Gastroesophageal sphincter (tissue), 4 donors: Measurements from ENCODE around the gene IDH2. TPM values are rescaled to one million over a fixed set of nuclear protein-coding genes. Genes with fewer than 3 reads are reported as not detected.

ENCODE experiments used
- ATAC-seq: fragments of 150-250 bp; one replicate; pipeline ENCODE4 v1.9.1; 2016; ENCODE audit warnings: mild to moderate bottlenecking, moderate library complexity
- H3K27ac ChIP-seq, 4 donors: fragments of 200-600 bp; sonication (generic) in 3 of 4; 1 replicate in 3 of 4; 2 replicates in 1 of 4; pipeline ENCODE4 v1.5.1; 2016 to 2019
- H3K27me3 ChIP-seq: fragments of 200-600 bp; sonication (generic); one replicate; pipeline ENCODE4 v1.5.1; 2019
- H3K36me3 ChIP-seq, 2 donors: fragments of 200-600 bp; sonication (generic); one replicate each; pipeline ENCODE4 v1.5.1; 2019; ENCODE audit warnings: control low read depth in 1 of 2
- H3K4me1 ChIP-seq, 3 donors: fragments of 200-600 bp; sonication (generic); 1 replicate in 2 of 3; 2 replicates in 1 of 3; pipeline ENCODE4 v1.5.1; 2016 to 2019; ENCODE audit warnings: control low read depth in 2 of 3
- H3K4me3 ChIP-seq, 2 donors: fragments of 200-600 bp; sonication (generic); one replicate each; pipeline ENCODE4 v1.5.1; 2019; ENCODE audit warnings: mild to moderate bottlenecking in 1 of 2, moderate library complexity in 1 of 2
- H3K9me3 ChIP-seq, 3 donors: fragments of 200-600 bp; sonication (generic); one replicate each; pipeline ENCODE4 v1.5.1; 2017 to 2019; ENCODE audit warnings: control low read depth in 2 of 3
- CTCF ChIP-seq, 4 experiments: fragments of 200-600 bp in 2 of 4; fragments of 450-650 bp in 2 of 4; sonication (generic) in 1 of 4; IDR thresholded peaks; one replicate each; pipeline ENCODE4 v1.5.1; 2017 to 2019; ENCODE audit warnings: antibody characterized with exemption in 4 of 4, mild to moderate bottlenecking in 2 of 4, moderate library complexity in 2 of 4
- EP300 ChIP-seq: sonication (generic); formaldehyde crosslinking; IDR thresholded peaks from one replicate; pipeline ENCODE4 v1.6.1; 2017; ENCODE audit warnings: antibody characterized with exemption, mild to moderate bottlenecking
- POLR2A ChIP-seq, 2 donors: fragments of 450-650 bp; IDR thresholded peaks; one replicate each; pipeline ENCODE4 v1.6.1; 2017; ENCODE audit warnings: antibody characterized with exemption in 2 of 2, mild to moderate bottlenecking in 2 of 2, moderate library complexity in 1 of 2
- POLR2AphosphoS5 ChIP-seq: sonication (generic); formaldehyde crosslinking; IDR thresholded peaks from one replicate; pipeline ENCODE4 v1.6.1; 2017; ENCODE audit warnings: antibody characterized with exemption
- WGBS, 2 donors: methylation state at CpG; one replicate each; pipeline ENCODE4 v1.1.5; 2018; ENCODE audit warnings: low coverage in 1 of 2; 5-methylcytosine and 5-hydroxymethylcytosine counted together
- total RNA-seq, 4 donors: library from RNA; depleted of rRNA; stranded (reverse); fragments of >200 nt; gene quantifications; one replicate each; pipeline ENCODE4 v1.1.0, GENCODE V29; 2016

IDH2 gene
- total RNA-seq, 4 donors from 2014 or later = 45.2 to 289 (median 132) TPM

GRCh38 chr15:90067953-90068606 is 34.2 kb downstream of the IDH2 start:
- Histone ChIP-seq H3K4me1 (peaks cover 0 to 47% (median 25%) of the 10 kb centered on the region in 3 donors), H3K27me3 (no peaks in the 10 kb centered on the region), H3K9me3 (no peaks in the 10 kb centered on the region), H3K36me3 (peaks cover 0 to 34% of the 10 kb centered on the region in 2 donors), H3K27ac (no peak overlapping the region), H3K4me3 (no peak overlapping the region)
- ATAC-seq = no peak
- 93% methylated on average over 17 of the region's 37 CpGs; no CpG with 5 or more reads in 1 of the 2 donors for WGBS, 2 donors
- TF ChIP-seq EP300 (no peak), POLR2A (IDR thresholded peaks at IDR 0.05) (no peak), POLR2AphosphoS5 (no peak), CTCF (IDR thresholded peaks at IDR 0.05) (no peak)

GRCh38 chr15:90067181-90067952 is 34.9 kb downstream of the IDH2 start:
- H3K4me3 ChIP-seq = no peak overlapping the region
- H3K36me3 ChIP-seq = peaks cover 0 to 27% of the 10 kb centered on the region in 2 donors
- H3K27ac ChIP-seq = peak overlapping the region in 1 of 4 donors; percentile 39
- TF ChIP-seq POLR2A (IDR thresholded peaks at IDR 0.05) = no peak
- TF ChIP-seq CTCF (IDR thresholded peaks at IDR 0.05) = no peak
- no peak for TF ChIP-seq EP300
- TF ChIP-seq POLR2AphosphoS5 = no peak
- no peaks in the 10 kb centered on the region for H3K27me3 ChIP-seq
- no peaks in the 10 kb centered on the region for H3K9me3 ChIP-seq
- peaks cover 0 to 54% (median 32%) of the 10 kb centered on the region in 3 donors for H3K4me1 ChIP-seq
- 91% methylated on average over 10 of the region's 55 CpGs; no CpG with 5 or more reads in 1 of the 2 donors for WGBS, 2 donors
- ATAC-seq = no peak

- no peak for TF ChIP-seq POLR2A (IDR thresholded peaks at IDR 0.05)
- no peak for TF ChIP-seq EP300
- no peak for TF ChIP-seq POLR2AphosphoS5
- no peak for TF ChIP-seq CTCF (IDR thresholded peaks at IDR 0.05)
- ATAC-seq = no peak
- H3K4me1 ChIP-seq = peaks cover 0 to 59% (median 46%) of the 10 kb centered on the region in 3 donors
- no peak overlapping the region for H3K4me3 ChIP-seq
- 40 to 77% methylated on average over 1 to 4 of the region's 7 CpGs for WGBS, 2 donors
- peak overlapping the region in 3 of 4 donors; percentile 76 to 84 (median 78) for H3K27ac ChIP-seq
- no peaks in the 10 kb centered on the region for H3K27me3 ChIP-seq
- H3K36me3 ChIP-seq = peaks cover 0 to 21% of the 10 kb centered on the region in 2 donors
- H3K9me3 ChIP-seq = no peaks in the 10 kb centered on the region
These were observed 36.6 kb downstream of the IDH2 start for GRCh38 chr15:90065682-90066049.

GRCh38 chr15:90064911-90065681 is 37.2 kb downstream of the IDH2 start:
- WGBS, 2 donors = 11 to 72% methylated on average over 8 to 16 of the region's 30 CpGs
- Histone ChIP-seq H3K27ac (peak overlapping the region in 3 of 4 donors; percentile 76 to 84 (median 78)), H3K9me3 (no peaks in the 10 kb centered on the region), H3K4me1 (peaks cover 0 to 59% (median 46%) of the 10 kb centered on the region in 3 donors), H3K4me3 (peak overlapping the region in 1 of 2 donors; percentile 18), H3K36me3 (peaks cover 0 to 21% of the 10 kb centered on the region in 2 donors), H3K27me3 (no peaks in the 10 kb centered on the region)
- TF ChIP-seq POLR2A (IDR thresholded peaks at IDR 0.05) = no peak
- TF ChIP-seq CTCF (IDR thresholded peaks at IDR 0.05) = no peak
- no peak for TF ChIP-seq POLR2AphosphoS5
- no peak for TF ChIP-seq EP300
- ATAC-seq = peak; percentile 59
